ENCODE results near the gene SENP1. TPM values are rescaled to one million over a fixed set of nuclear protein-coding genes. Genes with fewer than 3 reads are reported as not detected.

Gene SENP1
- total and polyA plus RNA-seq, 2 of the 13 experiments (the other 11 are each of a cell fraction or from before 2014, with no cell fraction given) = 14.0 to 20.2 TPM

DNA sequence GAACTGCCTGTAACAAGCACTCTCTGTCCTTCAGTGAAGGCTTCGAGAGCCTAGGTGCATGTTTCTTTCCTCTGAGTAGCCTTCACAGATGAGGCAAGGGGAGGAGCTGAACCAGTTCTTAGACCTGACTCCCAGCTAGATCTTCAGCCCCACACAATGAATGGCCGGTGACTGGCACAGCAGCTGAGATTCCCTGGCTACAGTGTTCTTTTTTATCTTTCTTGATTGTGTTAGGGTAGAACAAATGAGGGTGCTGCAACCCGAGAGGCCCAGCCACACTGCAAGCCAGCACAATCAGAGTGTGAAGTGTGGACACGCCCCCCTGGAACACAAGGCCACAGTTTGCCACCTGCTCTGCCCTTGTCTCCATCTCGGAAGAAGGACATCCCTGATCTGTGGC lies 82.5 kb downstream of the SENP1 start (continued):
- no peak for TF ChIP-seq SOX6 (IDR thresholded peaks at IDR 0.05)
- 0 out of 2 replicates have a peak, but pooled peaks have one; percentile 10 for TF ChIP-seq SOX6 (CRISPR knock-in tag; IDR thresholded peaks at IDR 0.05)
- TF ChIP-seq ZNF326 (CRISPR knock-in tag; IDR thresholded peaks at IDR 0.05; ENCODE audit: borderline replicate concordance) = no peak
- TF ChIP-seq, protein P1, sequence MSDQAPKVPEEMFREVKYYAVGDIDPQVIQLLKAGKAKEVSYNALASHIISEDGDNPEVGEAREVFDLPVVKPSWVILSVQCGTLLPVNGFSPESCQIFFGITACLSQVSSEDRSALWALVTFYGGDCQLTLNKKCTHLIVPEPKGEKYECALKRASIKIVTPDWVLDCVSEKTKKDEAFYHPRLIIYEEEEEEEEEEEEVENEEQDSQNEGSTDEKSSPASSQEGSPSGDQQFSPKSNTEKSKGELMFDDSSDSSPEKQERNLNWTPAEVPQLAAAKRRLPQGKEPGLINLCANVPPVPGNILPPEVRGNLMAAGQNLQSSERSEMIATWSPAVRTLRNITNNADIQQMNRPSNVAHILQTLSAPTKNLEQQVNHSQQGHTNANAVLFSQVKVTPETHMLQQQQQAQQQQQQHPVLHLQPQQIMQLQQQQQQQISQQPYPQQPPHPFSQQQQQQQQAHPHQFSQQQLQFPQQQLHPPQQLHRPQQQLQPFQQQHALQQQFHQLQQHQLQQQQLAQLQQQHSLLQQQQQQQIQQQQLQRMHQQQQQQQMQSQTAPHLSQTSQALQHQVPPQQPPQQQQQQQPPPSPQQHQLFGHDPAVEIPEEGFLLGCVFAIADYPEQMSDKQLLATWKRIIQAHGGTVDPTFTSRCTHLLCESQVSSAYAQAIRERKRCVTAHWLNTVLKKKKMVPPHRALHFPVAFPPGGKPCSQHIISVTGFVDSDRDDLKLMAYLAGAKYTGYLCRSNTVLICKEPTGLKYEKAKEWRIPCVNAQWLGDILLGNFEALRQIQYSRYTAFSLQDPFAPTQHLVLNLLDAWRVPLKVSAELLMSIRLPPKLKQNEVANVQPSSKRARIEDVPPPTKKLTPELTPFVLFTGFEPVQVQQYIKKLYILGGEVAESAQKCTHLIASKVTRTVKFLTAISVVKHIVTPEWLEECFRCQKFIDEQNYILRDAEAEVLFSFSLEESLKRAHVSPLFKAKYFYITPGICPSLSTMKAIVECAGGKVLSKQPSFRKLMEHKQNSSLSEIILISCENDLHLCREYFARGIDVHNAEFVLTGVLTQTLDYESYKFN (CRISPR knock-in tag; conservative IDR thresholded peaks at IDR 0.05) = 0 out of 2 replicates have a peak, but pooled peaks have one; percentile 14
- no peak for TF ChIP-seq BRD4 (CRISPR knock-in tag; IDR thresholded peaks at IDR 0.05)
- TF ChIP-seq, protein P2, sequence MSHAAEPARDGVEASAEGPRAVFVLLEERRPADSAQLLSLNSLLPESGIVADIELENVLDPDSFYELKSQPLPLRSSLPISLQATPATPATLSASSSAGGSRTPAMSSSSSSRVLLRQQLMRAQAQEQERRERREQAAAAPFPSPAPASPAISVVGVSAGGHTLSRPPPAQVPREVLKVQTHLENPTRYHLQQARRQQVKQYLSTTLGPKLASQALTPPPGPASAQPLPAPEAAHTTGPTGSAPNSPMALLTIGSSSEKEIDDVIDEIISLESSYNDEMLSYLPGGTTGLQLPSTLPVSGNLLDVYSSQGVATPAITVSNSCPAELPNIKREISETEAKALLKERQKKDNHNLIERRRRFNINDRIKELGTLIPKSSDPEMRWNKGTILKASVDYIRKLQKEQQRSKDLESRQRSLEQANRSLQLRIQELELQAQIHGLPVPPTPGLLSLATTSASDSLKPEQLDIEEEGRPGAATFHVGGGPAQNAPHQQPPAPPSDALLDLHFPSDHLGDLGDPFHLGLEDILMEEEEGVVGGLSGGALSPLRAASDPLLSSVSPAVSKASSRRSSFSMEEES (CRISPR knock-in tag; IDR thresholded peaks at IDR 0.05) = no peak
- no peak for TF ChIP-seq KMT2B (CRISPR knock-in tag; IDR thresholded peaks at IDR 0.05)
- no peak for TF ChIP-seq KAT7 (CRISPR knock-in tag; IDR thresholded peaks at IDR 0.05; ENCODE audit: borderline replicate concordance)
- TF ChIP-seq ZNF329 (CRISPR knock-in tag; IDR thresholded peaks at IDR 0.05; ENCODE audit: low read depth) = no peak
- no peak for TF ChIP-seq TMF1 (CRISPR knock-in tag; IDR thresholded peaks at IDR 0.05; ENCODE audit: low read depth)
- no peak for TF ChIP-seq ZFP82 (CRISPR knock-in tag; IDR thresholded peaks at IDR 0.05; ENCODE audit: borderline replicate concordance)
- TF ChIP-seq, protein P3, sequence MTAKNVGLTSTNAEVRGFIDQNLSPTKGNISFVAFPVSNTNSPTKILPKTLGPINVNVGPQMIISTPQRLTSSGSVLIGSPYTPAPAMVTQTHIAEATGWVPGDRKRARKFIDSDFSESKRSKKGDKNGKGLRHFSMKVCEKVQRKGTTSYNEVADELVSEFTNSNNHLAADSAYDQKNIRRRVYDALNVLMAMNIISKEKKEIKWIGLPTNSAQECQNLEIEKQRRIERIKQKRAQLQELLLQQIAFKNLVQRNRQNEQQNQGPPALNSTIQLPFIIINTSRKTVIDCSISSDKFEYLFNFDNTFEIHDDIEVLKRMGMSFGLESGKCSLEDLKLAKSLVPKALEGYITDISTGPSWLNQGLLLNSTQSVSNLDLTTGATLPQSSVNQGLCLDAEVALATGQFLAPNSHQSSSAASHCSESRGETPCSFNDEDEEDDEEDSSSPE (CRISPR knock-in tag; IDR thresholded peaks at IDR 0.05) = no peak
- no peak for TF ChIP-seq SSRP1 (CRISPR knock-in tag; IDR thresholded peaks at IDR 0.05)
- 0 out of 2 replicates have a peak, but pooled peaks have one; percentile 7 for TF ChIP-seq ZNF605 (CRISPR knock-in tag; IDR thresholded peaks at IDR 0.05)
- TF ChIP-seq ZNF737 (CRISPR knock-in tag; IDR thresholded peaks at IDR 0.05; ENCODE audit: borderline replicate concordance) = no peak
- no peak for TF ChIP-seq STAT5B (CRISPR knock-in tag; IDR thresholded peaks at IDR 0.05)
- TF ChIP-seq ZNF10 (CRISPR knock-in tag; IDR thresholded peaks at IDR 0.05; ENCODE audit: borderline replicate concordance, low read depth) = no peak
- no peak for TF ChIP-seq TBX2 (CRISPR knock-in tag; IDR thresholded peaks at IDR 0.05; ENCODE audit: borderline replicate concordance)
- TF ChIP-seq, protein P4, sequence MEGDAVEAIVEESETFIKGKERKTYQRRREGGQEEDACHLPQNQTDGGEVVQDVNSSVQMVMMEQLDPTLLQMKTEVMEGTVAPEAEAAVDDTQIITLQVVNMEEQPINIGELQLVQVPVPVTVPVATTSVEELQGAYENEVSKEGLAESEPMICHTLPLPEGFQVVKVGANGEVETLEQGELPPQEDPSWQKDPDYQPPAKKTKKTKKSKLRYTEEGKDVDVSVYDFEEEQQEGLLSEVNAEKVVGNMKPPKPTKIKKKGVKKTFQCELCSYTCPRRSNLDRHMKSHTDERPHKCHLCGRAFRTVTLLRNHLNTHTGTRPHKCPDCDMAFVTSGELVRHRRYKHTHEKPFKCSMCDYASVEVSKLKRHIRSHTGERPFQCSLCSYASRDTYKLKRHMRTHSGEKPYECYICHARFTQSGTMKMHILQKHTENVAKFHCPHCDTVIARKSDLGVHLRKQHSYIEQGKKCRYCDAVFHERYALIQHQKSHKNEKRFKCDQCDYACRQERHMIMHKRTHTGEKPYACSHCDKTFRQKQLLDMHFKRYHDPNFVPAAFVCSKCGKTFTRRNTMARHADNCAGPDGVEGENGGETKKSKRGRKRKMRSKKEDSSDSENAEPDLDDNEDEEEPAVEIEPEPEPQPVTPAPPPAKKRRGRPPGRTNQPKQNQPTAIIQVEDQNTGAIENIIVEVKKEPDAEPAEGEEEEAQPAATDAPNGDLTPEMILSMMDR (CRISPR knock-in tag; IDR thresholded peaks at IDR 0.05) = no peak
- TF ChIP-seq, protein P5, sequence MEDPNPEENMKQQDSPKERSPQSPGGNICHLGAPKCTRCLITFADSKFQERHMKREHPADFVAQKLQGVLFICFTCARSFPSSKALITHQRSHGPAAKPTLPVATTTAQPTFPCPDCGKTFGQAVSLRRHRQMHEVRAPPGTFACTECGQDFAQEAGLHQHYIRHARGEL (CRISPR knock-in tag; IDR thresholded peaks at IDR 0.05) = no peak
- no peak for TF ChIP-seq KLF11 (CRISPR knock-in tag; IDR thresholded peaks at IDR 0.05)
- no peak for TF ChIP-seq ARID2 (CRISPR knock-in tag; IDR thresholded peaks at IDR 0.05; ENCODE audit: borderline replicate concordance)
- no peak for TF ChIP-seq SRSF9 (IDR thresholded peaks at IDR 0.05; ENCODE audit: borderline replicate concordance, insufficient read depth, low read depth, low read length, poor library complexity, severe bottlenecking)
- no peak for TF ChIP-seq NR3C1 (CRISPR knock-in tag; IDR thresholded peaks at IDR 0.05)

Data from HepG2 (cell line).